ENCODE data around the gene FFAR1. TPM values are rescaled to one million over a fixed set of nuclear protein-coding genes. Genes with fewer than 3 reads are reported as not detected.

FFAR1 gene
- polyA plus RNA-seq, 1 of the 3 experiments (the other 2 are of a cell fraction), result not detected

DNA sequence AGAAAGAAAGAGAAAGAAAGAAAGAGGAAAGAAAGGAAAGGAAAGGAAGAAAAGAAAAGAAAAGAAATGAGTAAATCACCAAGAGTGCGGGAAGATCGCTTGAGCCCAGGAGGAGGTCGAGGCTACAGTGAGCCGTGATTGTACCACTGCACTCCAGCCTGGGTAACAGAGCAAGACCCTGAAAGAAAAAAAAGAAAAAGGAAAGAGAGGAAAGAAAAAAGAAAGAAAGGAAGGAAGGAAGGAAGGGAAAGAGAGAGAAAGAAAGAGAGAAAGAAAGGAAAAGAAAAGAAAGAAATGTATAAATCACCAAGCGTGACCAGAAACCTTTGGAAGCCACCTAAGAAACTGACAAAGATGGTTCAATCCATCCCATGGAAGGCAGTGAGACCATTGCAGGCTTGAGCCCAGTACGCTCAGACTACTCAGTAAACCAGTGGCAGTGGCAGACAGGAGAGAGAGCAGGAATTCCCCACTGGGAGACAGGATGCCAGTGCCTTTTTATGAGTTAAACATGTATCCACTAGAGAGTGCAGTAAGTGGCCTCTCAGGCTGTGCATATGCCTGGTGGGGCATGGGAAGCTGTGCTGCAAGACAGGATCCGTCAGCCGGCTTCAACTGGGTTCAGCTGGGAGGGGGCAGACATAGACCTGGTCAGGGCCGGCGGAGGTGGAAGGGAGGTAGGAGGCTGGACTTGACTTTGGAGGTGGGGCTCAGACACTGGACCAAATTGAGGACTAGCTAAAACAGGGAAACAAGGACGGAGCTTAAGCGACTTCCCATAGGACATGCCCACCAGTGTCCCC, 28.0 kb downstream of the FFAR1 start:
- 26% methylated on average over 12 of the region's 12 CpGs for WGBS (ENCODE audit: low lambda C conversion rate)
- H3K79me2 ChIP-seq (ENCODE audit: insufficient read depth), result no peaks in the 10 kb centered on the region
- H3K9me2 ChIP-seq, result no peaks in the 10 kb centered on the region
- H3K27ac ChIP-seq (ENCODE audit: low read depth in 2 of 2, low read length in 1 of 2), result no peak overlapping the region
- POLR2A ChIA-PET, result no interaction called here
- TF ChIP-seq RXRA (IDR thresholded peaks at IDR 0.05; ENCODE audit: borderline replicate concordance, low read depth) (no peak), RAD21 (IDR thresholded peaks at IDR 0.05; ENCODE audit: low read length) (no peak), TAF1 (IDR thresholded peaks at IDR 0.05; ENCODE audit: borderline replicate concordance, low read depth, low read length) (no peak), GATA2 (CRISPR knock-in tag; IDR thresholded peaks at IDR 0.05) (no peak), FOSL2 (IDR thresholded peaks at IDR 0.05; ENCODE audit: borderline replicate concordance, low read depth) (no peak), POLR2AphosphoS5 (IDR thresholded peaks at IDR 0.05; ENCODE audit: low read depth, low read length) (no peak), TCF12 (IDR thresholded peaks at IDR 0.05) (no peak), MXI1 (IDR thresholded peaks at IDR 0.05; ENCODE audit: low read depth, low read length) (no peak), EP300 (IDR thresholded peaks at IDR 0.05; ENCODE audit: borderline replicate concordance in 1 of 2, low read depth in 1 of 2, low read length in 1 of 2) (no peak), JUND (IDR thresholded peaks at IDR 0.05) (no peak), FOXM1 (IDR thresholded peaks at IDR 0.05; ENCODE audit: low read depth) (no peak), CHD2 (IDR thresholded peaks at IDR 0.05; ENCODE audit: low read length, partially characterized antibody) (no peak), RCOR1 (IDR thresholded peaks at IDR 0.05; ENCODE audit: low read length) (no peak), YY1 (IDR thresholded peaks at IDR 0.05; ENCODE audit: low read depth) (no peak)
- TF ChIP-seq, protein P1, sequence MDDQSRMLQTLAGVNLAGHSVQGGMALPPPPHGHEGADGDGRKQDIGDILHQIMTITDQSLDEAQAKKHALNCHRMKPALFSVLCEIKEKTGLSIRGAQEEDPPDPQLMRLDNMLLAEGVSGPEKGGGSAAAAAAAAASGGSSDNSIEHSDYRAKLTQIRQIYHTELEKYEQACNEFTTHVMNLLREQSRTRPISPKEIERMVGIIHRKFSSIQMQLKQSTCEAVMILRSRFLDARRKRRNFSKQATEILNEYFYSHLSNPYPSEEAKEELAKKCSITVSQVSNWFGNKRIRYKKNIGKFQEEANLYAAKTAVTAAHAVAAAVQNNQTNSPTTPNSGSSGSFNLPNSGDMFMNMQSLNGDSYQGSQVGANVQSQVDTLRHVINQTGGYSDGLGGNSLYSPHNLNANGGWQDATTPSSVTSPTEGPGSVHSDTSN (IDR thresholded peaks at IDR 0.05), result no peak
- TF ChIP-seq, protein P2, sequence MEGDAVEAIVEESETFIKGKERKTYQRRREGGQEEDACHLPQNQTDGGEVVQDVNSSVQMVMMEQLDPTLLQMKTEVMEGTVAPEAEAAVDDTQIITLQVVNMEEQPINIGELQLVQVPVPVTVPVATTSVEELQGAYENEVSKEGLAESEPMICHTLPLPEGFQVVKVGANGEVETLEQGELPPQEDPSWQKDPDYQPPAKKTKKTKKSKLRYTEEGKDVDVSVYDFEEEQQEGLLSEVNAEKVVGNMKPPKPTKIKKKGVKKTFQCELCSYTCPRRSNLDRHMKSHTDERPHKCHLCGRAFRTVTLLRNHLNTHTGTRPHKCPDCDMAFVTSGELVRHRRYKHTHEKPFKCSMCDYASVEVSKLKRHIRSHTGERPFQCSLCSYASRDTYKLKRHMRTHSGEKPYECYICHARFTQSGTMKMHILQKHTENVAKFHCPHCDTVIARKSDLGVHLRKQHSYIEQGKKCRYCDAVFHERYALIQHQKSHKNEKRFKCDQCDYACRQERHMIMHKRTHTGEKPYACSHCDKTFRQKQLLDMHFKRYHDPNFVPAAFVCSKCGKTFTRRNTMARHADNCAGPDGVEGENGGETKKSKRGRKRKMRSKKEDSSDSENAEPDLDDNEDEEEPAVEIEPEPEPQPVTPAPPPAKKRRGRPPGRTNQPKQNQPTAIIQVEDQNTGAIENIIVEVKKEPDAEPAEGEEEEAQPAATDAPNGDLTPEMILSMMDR (IDR thresholded peaks at IDR 0.05), result no peak
- TF ChIP-seq, protein P3, sequence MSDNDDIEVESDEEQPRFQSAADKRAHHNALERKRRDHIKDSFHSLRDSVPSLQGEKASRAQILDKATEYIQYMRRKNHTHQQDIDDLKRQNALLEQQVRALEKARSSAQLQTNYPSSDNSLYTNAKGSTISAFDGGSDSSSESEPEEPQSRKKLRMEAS (IDR thresholded peaks at IDR 0.05; ENCODE audit: low read depth), result no peak
- TF ChIP-seq, protein P4, sequence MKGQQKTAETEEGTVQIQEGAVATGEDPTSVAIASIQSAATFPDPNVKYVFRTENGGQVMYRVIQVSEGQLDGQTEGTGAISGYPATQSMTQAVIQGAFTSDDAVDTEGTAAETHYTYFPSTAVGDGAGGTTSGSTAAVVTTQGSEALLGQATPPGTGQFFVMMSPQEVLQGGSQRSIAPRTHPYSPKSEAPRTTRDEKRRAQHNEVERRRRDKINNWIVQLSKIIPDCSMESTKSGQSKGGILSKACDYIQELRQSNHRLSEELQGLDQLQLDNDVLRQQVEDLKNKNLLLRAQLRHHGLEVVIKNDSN (IDR thresholded peaks at IDR 0.05; ENCODE audit: borderline replicate concordance, low read depth), result no peak
- DNase-seq, result no peak
- no peaks in the 10 kb centered on the region for H4K20me1 ChIP-seq (ENCODE audit: insufficient read depth)
- H2AFZ ChIP-seq (ENCODE audit: low read depth), result no peak overlapping the region
- no peaks in the 10 kb centered on the region for H3K9me3 ChIP-seq
- H3K4me3 ChIP-seq (ENCODE audit: low read depth in 2 of 2, low read length in 1 of 2), result no peak overlapping the region
- no peak overlapping the region for H3K9ac ChIP-seq
- no peaks in the 10 kb centered on the region for H3K36me3 ChIP-seq (replicated peaks in 1 of 2; ENCODE audit: control insufficient read depth in 1 of 2, insufficient read depth in 2 of 2, low read length in 1 of 2)
- H3K4me1 ChIP-seq (ENCODE audit: control insufficient read depth in 1 of 2, insufficient read depth in 2 of 2, low read depth in 1 of 2, low read length in 1 of 2), result no peaks in the 10 kb centered on the region
- H3K27me3 ChIP-seq (ENCODE audit: insufficient read depth), result peaks cover 17% of the 10 kb centered on the region; the same call in 1 of the 2 replicates
- no peak overlapping the region for H3K4me2 ChIP-seq
- no peaks in the 10 kb centered on the region for H3F3A ChIP-seq (replicated peaks; ENCODE audit: insufficient read depth)
- CTCF ChIA-PET, result interaction anchor here (1.1 kb wide), 1 partner anchor 135 kb away, joined by 3 read pairs; no protein-coding TSS in a partner anchor

Measured in SK-N-SH (cell line).